ENCODE results near the gene POLR2F. TPM values are rescaled to one million over a fixed set of nuclear protein-coding genes. Genes with fewer than 3 reads are reported as not detected.

POLR2F gene
- total RNA-seq, 1 experiment from 2014 or later = 162 TPM

GRCh38 chr22:37989146-37990045, 35.9 kb downstream of the POLR2F start:
- Histone ChIP-seq H3K9me3 (ENCODE audit: low read depth, low read length, poor library complexity, severe bottlenecking) (no peaks in the 10 kb centered on the region), H3K4me3 (ENCODE audit: low read depth, low read length, poor library complexity, severe bottlenecking) (no peak overlapping the region), H3K4me1 (ENCODE audit: insufficient read depth, low read length, poor library complexity, severe bottlenecking) (no peaks in the 10 kb centered on the region), H3K36me3 (ENCODE audit: insufficient read depth, low read length, poor library complexity, severe bottlenecking) (no peaks in the 10 kb centered on the region), H3K27me3 (replicated peaks; ENCODE audit: insufficient read depth, low read depth, low read length, poor library complexity) (no peaks in the 10 kb centered on the region), H3K27ac (ENCODE audit: low read depth, low read length, poor library complexity, severe bottlenecking) (no peak overlapping the region)
- DNase-seq (ENCODE audit: low spot score) = no peak
- POLR2A ChIA-PET (ENCODE audit: low non-redundant PET) = no interaction called here
- intact Hi-C loops (cut with micrococcal nuclease; ENCODE audit: unreplicated experiment) = no loop called here
- CTCF ChIA-PET = no interaction called here
- TF ChIP-seq EZH2 (IDR thresholded peaks at IDR 0.05; ENCODE audit: borderline replicate concordance, low read depth, low read length, poor library complexity, severe bottlenecking) (no peak), CTCF (conservative IDR thresholded peaks at IDR 0.05; ENCODE audit: low read depth, low read length) (no peak)
- no TSS peak for BruUV-seq (replicated peaks)

- no peak for DNase-seq (ENCODE audit: low spot score)
- ChIA-PET POLR2A (ENCODE audit: low non-redundant PET) (no interaction called here), CTCF (no interaction called here)
- Histone ChIP-seq H3K27me3 (replicated peaks; ENCODE audit: insufficient read depth, low read depth, low read length, poor library complexity) (no peaks in the 10 kb centered on the region), H3K36me3 (ENCODE audit: insufficient read depth, low read length, poor library complexity, severe bottlenecking) (no peaks in the 10 kb centered on the region), H3K27ac (ENCODE audit: low read depth, low read length, poor library complexity, severe bottlenecking) (no peak overlapping the region), H3K9me3 (ENCODE audit: low read depth, low read length, poor library complexity, severe bottlenecking) (no peaks in the 10 kb centered on the region), H3K4me1 (ENCODE audit: insufficient read depth, low read length, poor library complexity, severe bottlenecking) (no peaks in the 10 kb centered on the region), H3K4me3 (ENCODE audit: low read depth, low read length, poor library complexity, severe bottlenecking) (no peak overlapping the region)
- intact Hi-C loops (cut with micrococcal nuclease; ENCODE audit: unreplicated experiment) = no loop called here
- BruUV-seq (replicated peaks) = no TSS peak
- TF ChIP-seq EZH2 (IDR thresholded peaks at IDR 0.05; ENCODE audit: borderline replicate concordance, low read depth, low read length, poor library complexity, severe bottlenecking) (no peak), CTCF (conservative IDR thresholded peaks at IDR 0.05; ENCODE audit: low read depth, low read length) (no peak)
These were observed 36.8 kb downstream of the POLR2F start for GRCh38 chr22:37990301-37990700.

GRCh38 chr22:37990862-37991261, 37.4 kb downstream of the POLR2F start:
- H3K4me3 ChIP-seq (ENCODE audit: low read depth, low read length, poor library complexity, severe bottlenecking) = no peak overlapping the region

More at GRCh38 chr22:37990862-37991261, 37.4 kb downstream of the POLR2F start:
- Histone ChIP-seq H3K36me3 (ENCODE audit: insufficient read depth, low read length, poor library complexity, severe bottlenecking) (no peaks in the 10 kb centered on the region), H3K27me3 (replicated peaks; ENCODE audit: insufficient read depth, low read depth, low read length, poor library complexity) (no peaks in the 10 kb centered on the region), H3K4me1 (ENCODE audit: insufficient read depth, low read length, poor library complexity, severe bottlenecking) (peaks cover 5% of the 10 kb centered on the region), H3K27ac (ENCODE audit: low read depth, low read length, poor library complexity, severe bottlenecking) (no peak overlapping the region), H3K9me3 (ENCODE audit: low read depth, low read length, poor library complexity, severe bottlenecking) (no peaks in the 10 kb centered on the region)
- intact Hi-C loops (cut with micrococcal nuclease; ENCODE audit: unreplicated experiment) = no loop called here
- ChIA-PET POLR2A (ENCODE audit: low non-redundant PET) (no interaction called here), CTCF (no interaction called here)
- no peak for TF ChIP-seq EZH2 (IDR thresholded peaks at IDR 0.05; ENCODE audit: borderline replicate concordance, low read depth, low read length, poor library complexity, severe bottlenecking)
- TF ChIP-seq CTCF (conservative IDR thresholded peaks at IDR 0.05; ENCODE audit: low read depth, low read length) = no peak
- no peak for DNase-seq (ENCODE audit: low spot score)
- no TSS peak for BruUV-seq (replicated peaks)
